ENCODE data around the gene DPP3. TPM values are rescaled to one million over a fixed set of nuclear protein-coding genes. Genes with fewer than 3 reads are reported as not detected.
A peak's percentile ranks its signal among the peaks of the same experiment; 100 is the strongest.

The DPP3 gene
- polyA plus RNA-seq, 2 of the 4 experiments (the other 2 are of a cell fraction) = 52.2 to 70.5 TPM

- ChIA-PET CTCF (interaction anchor here (0.6 to 1.1 kb wide), 2 partner anchors 9 to 77 kb away, joined by 3 to 4 read pairs; no protein-coding TSS in a partner anchor), POLR2A (no interaction called here)
- FAIRE-seq (no peak), DNase-seq (ENCODE audit: low read depth in 1 of 2, low spot score in 1 of 2) (no peak), ATAC-seq (peak in 1 of 2 experiments; percentile 55; a peak in 3 of 6 replicates)
- no peak overlapping the region for H3K4me3 ChIP-seq
- no peak for TF ChIP-seq RCOR1 (IDR thresholded peaks at IDR 0.05; ENCODE audit: low read depth, low read length)
- TF ChIP-seq HEYL (CRISPR knock-in tag; IDR thresholded peaks at IDR 0.05) = no peak
- no peak for TF ChIP-seq MAZ (IDR thresholded peaks at IDR 0.05; ENCODE audit: borderline replicate concordance, low read depth, low read length)
- TF ChIP-seq POLR2A (IDR thresholded peaks at IDR 0.05; ENCODE audit: low read length) = no peak
- TF ChIP-seq EHF (CRISPR knock-in tag; IDR thresholded peaks at IDR 0.05) = no peak
- no peak for TF ChIP-seq ZSCAN20 (CRISPR knock-in tag; IDR thresholded peaks at IDR 0.05)
- TF ChIP-seq HOXA7 (CRISPR knock-in tag; IDR thresholded peaks at IDR 0.05) = no peak
- H3K4me2 ChIP-seq = no peak overlapping the region
- H3K27ac ChIP-seq = no peak overlapping the region
- H3K9me3 ChIP-seq = no peaks in the 10 kb centered on the region
- H3K4me1 ChIP-seq = no peaks in the 10 kb centered on the region
- WGBS (ENCODE audit: missing lambda C conversion rate) = 87% methylated on average over 15 of the region's 17 CpGs
Measured at GRCh38 chr11:66495401-66495854, 15.2 kb downstream of the DPP3 start.

GRCh38 chr11:66497206-66497605 lies 17.0 kb downstream of the DPP3 start:
- Histone ChIP-seq H3K9me3 (no peaks in the 10 kb centered on the region), H3K4me3 (no peak overlapping the region), H3K27ac (no peak overlapping the region), H3K4me2 (no peak overlapping the region), H3K4me1 (no peaks in the 10 kb centered on the region)
- CTCF ChIA-PET = interaction anchor here (0.9 to 1.4 kb wide), 3 partner anchors 11 to 337 kb away, joined by 3 read pairs; no protein-coding TSS in a partner anchor
- no peak for DNase-seq (ENCODE audit: low read depth in 1 of 2, low spot score in 1 of 2)
- 97% methylated on average over 16 of the region's 16 CpGs for WGBS (ENCODE audit: missing lambda C conversion rate)
- ATAC-seq = no peak
- POLR2A ChIA-PET = no interaction called here
- TF ChIP-seq HDAC2 (IDR thresholded peaks at IDR 0.05) (no peak), EHF (CRISPR knock-in tag; IDR thresholded peaks at IDR 0.05) (no peak), CHD2 (IDR thresholded peaks at IDR 0.05; ENCODE audit: low read length, partially characterized antibody) (no peak), FOSL2 (IDR thresholded peaks at IDR 0.05) (no peak), FOSL2 (CRISPR knock-in tag; IDR thresholded peaks at IDR 0.05) (no peak), SMC3 (IDR thresholded peaks at IDR 0.05) (no peak), HOXB13 (CRISPR knock-in tag; IDR thresholded peaks at IDR 0.05; ENCODE audit: low read depth) (no peak), PBX3 (IDR thresholded peaks at IDR 0.05) (no peak), JUNB (IDR thresholded peaks at IDR 0.05) (no peak), RCOR1 (IDR thresholded peaks at IDR 0.05; ENCODE audit: low read depth, low read length) (no peak), MYC (IDR thresholded peaks at IDR 0.05; ENCODE audit: borderline replicate concordance, low read length) (no peak), NFE2L2 (conservative IDR thresholded peaks at IDR 0.05; ENCODE audit: low read length) (no peak), POLR2A (IDR thresholded peaks at IDR 0.05; ENCODE audit: low read length) (no peak)
- FAIRE-seq = no peak

GRCh38 chr11:66498506-66498905 lies 18.3 kb downstream of the DPP3 start:
- TF ChIP-seq TP53 (CRISPR knock-in tag; IDR thresholded peaks at IDR 0.05) = no peak
- DNase-seq (ENCODE audit: low read depth in 1 of 2, low spot score in 1 of 2) (no peak), FAIRE-seq (no peak), ATAC-seq (no peak)
- H3K4me1 ChIP-seq = no peaks in the 10 kb centered on the region
- POLR2A ChIA-PET = no interaction called here
- H3K4me3 ChIP-seq = no peak overlapping the region
- no peak overlapping the region for H3K4me2 ChIP-seq
- no peak overlapping the region for H3K27ac ChIP-seq
- H3K9me3 ChIP-seq = no peaks in the 10 kb centered on the region
- WGBS (ENCODE audit: missing lambda C conversion rate) = 86% methylated on average over 5 of the region's 5 CpGs
- CTCF ChIA-PET = no interaction called here

- FAIRE-seq = no peak
- CTCF ChIA-PET = interaction anchor here (0.9 to 1.6 kb wide), 2 partner anchors 14 to 228 kb away, joined by 3 to 6 read pairs; no protein-coding TSS in a partner anchor
- 88% methylated on average over 1 of the region's 1 CpG for WGBS (ENCODE audit: missing lambda C conversion rate)
- POLR2A ChIA-PET = no interaction called here
- Histone ChIP-seq H3K9me3 (no peaks in the 10 kb centered on the region), H3K4me1 (peaks cover 3% of the 10 kb centered on the region; the same call in 1 of the 3 replicates), H3K4me3 (no peak overlapping the region), H3K27ac (no peak overlapping the region), H3K4me2 (no peak overlapping the region)
- TF ChIP-seq MAFK (IDR thresholded peaks at IDR 0.05; ENCODE audit: partially characterized antibody) = no peak
- no peak for TF ChIP-seq PHF8 (IDR thresholded peaks at IDR 0.05; ENCODE audit: borderline replicate concordance, low read depth)
- no peak for TF ChIP-seq CTCF (IDR thresholded peaks at IDR 0.05)
- no peak for TF ChIP-seq POLR2A (IDR thresholded peaks at IDR 0.05; ENCODE audit: low read length)
- no peak for TF ChIP-seq SMC3 (IDR thresholded peaks at IDR 0.05)
- TF ChIP-seq RFX5 (IDR thresholded peaks at IDR 0.05) = no peak
- no peak for TF ChIP-seq ELK1 (IDR thresholded peaks at IDR 0.05; ENCODE audit: low read depth, low read length)
- ATAC-seq = no peak
- DNase-seq (ENCODE audit: low read depth in 1 of 2, low spot score in 1 of 2) = no peak
Measured at GRCh38 chr11:66505276-66505816, 25.1 kb downstream of the DPP3 start.

Measured in A549 (cell line).